Head of caudate nucleus (tissue), 42 donors: ENCODE data around the gene IFITM2.
"Not testable (repeated sequence)": the region's sequence is repeated elsewhere in the genome, so short reads cannot be mapped to it uniquely, and the experiment has no call there.

Source experiments
- DNase-seq, 42 donors: peaks; one replicate each; pipeline versions ENCODE4 v3.0.0 to v3.0.0-alpha.2; 2020 to 2021; ENCODE audit warnings: mixed read lengths in 7 of 42
- intact Hi-C: fragments of 100-400 bp; cut with DNase I; formaldehyde crosslinking; loops from one replicate; pipeline ENCODE4 v1.15.0; 2022

IFITM2 gene

GRCh38 chr11:307766-308708, at the start of gene IFITM2:
IFITM2 (plus strand) TSS chr11:307816; CDS start chr11:308193, 377 bp downstream.
- intact Hi-C loops, result loop anchor here (10.0 kb wide), 1 partner anchor 47 kb away; no protein-coding TSS in a partner anchor

GRCh38 chr11:259413-259812, 48.2 kb upstream of the IFITM2 start:
- intact Hi-C loops, result no loop called here
- DNase-seq, result peak in 1 of 42 donors; percentile 3

More at GRCh38 chr11:307766-308708, at the start of gene IFITM2:
- DNase-seq, result peak in 12 of 42 donors; percentile 20 to 71 (median 32)

GRCh38 chr11:261624-262023, 46.0 kb upstream of the IFITM2 start:
- DNase-seq, result peak in 1 of 42 donors; percentile 5
- intact Hi-C loops, result no loop called here

GRCh38 chr11:266676-267439, 40.8 kb upstream of the IFITM2 start:
- DNase-seq, result peak in 1 of 42 donors; percentile 33
- intact Hi-C loops, result no loop called here

- intact Hi-C loops, result no loop called here
- DNase-seq, result peak in 1 of 42 donors; percentile 41
These were observed 40.1 kb upstream of the IFITM2 start for GRCh38 chr11:267491-267994.

- peak in 27 of 42 donors; percentile 22 to 70 (median 46) for DNase-seq
- intact Hi-C loops, result not testable (repeated sequence)
These were observed 38.9 kb upstream of the IFITM2 start for GRCh38 chr11:268716-269145.

GRCh38 chr11:269146-269890, 38.3 kb upstream of the IFITM2 start:
- peak in 2 of 42 donors; percentile 26 to 34 for DNase-seq
- intact Hi-C loops, result no loop called here

- peak in 2 of 42 donors; percentile 6 to 25 for DNase-seq
- intact Hi-C loops, result no loop called here
These were observed 36.9 kb upstream of the IFITM2 start for GRCh38 chr11:270451-271318.

GRCh38 chr11:271319-271715, 36.3 kb upstream of the IFITM2 start:
- peak in 4 of 42 donors; percentile 1 to 6 (median 2) for DNase-seq
- intact Hi-C loops, result no loop called here

- DNase-seq, result peak in 2 of 42 donors; percentile 12 to 20
- intact Hi-C loops, result no loop called here
These were observed 35.3 kb upstream of the IFITM2 start for GRCh38 chr11:272195-272930.

- peak in 2 of 42 donors; percentile 7 to 22 for DNase-seq
- intact Hi-C loops, result no loop called here
These were observed 34.8 kb upstream of the IFITM2 start for GRCh38 chr11:272931-273198.

- no peak for DNase-seq
- intact Hi-C loops, result no loop called here
These were observed 31.4 kb upstream of the IFITM2 start for GRCh38 chr11:276219-276618.

GRCh38 chr11:278001-278951, 29.3 kb upstream of the IFITM2 start, which contains the start of gene NLRP6:
NLRP6 (plus strand) TSS chr11:278407; CDS start chr11:278570, 163 bp downstream.
- DNase-seq, result peak in 3 of 42 donors; percentile 6 to 22 (median 16)

GRCh38 chr11:279040-279965, 28.3 kb upstream of the IFITM2 start:
- intact Hi-C loops, result no loop called here
- DNase-seq, result peak in 6 of 42 donors; percentile 2 to 34 (median 10)

More at GRCh38 chr11:278001-278951, 29.3 kb upstream of the IFITM2 start, which contains the start of gene NLRP6:
- intact Hi-C loops, result no loop called here
